ENCODE data around the gene SUPV3L1. TPM values are rescaled to one million over a fixed set of nuclear protein-coding genes. Genes with fewer than 3 reads are reported as not detected.

The SUPV3L1 gene
- total and polyA plus RNA-seq, 2 of the 8 experiments (the other 6 are each of a cell fraction or from before 2014, with no cell fraction given), result 34.6 to 45.6 TPM

- Histone ChIP-seq H3K4ac (replicated peaks; ENCODE audit: insufficient read length, low read depth, low read length) (no peak overlapping the region), H3K4me2 (ENCODE audit: insufficient read depth in 1 of 2, low read depth in 2 of 2, low read length in 2 of 2) (no peak overlapping the region), H3K36me3 (ENCODE audit: control insufficient read depth in 2 of 4, insufficient read depth in 4 of 4, low read length in 3 of 4) (no peaks in the 10 kb centered on the region), H3K4me3 (ENCODE audit: extremely low read depth in 1 of 4, insufficient read depth in 2 of 4, low read depth in 3 of 4, low read length in 4 of 4) (no peak overlapping the region), H4K20me1 (replicated peaks in 1 of 2; ENCODE audit: control insufficient read depth in 1 of 2, insufficient read depth in 2 of 2, low read length in 2 of 2) (no peaks in the 10 kb centered on the region), H3K23ac (ENCODE audit: insufficient read length) (no peak overlapping the region), H3K4me1 (replicated peaks in 1 of 4; ENCODE audit: control insufficient read depth in 3 of 4, insufficient read depth in 4 of 4, low read length in 3 of 4) (no peaks in the 10 kb centered on the region), H3K79me1 (ENCODE audit: low read depth, low read length) (no peaks in the 10 kb centered on the region), H3K9ac (replicated peaks in 1 of 4; ENCODE audit: extremely low read depth in 1 of 4, low read depth in 3 of 4, low read length in 3 of 4) (no peak overlapping the region), H4K5ac (ENCODE audit: insufficient read length, low read depth, low read length) (no peak overlapping the region), H2AK5ac (ENCODE audit: low read depth, low read length) (no peak overlapping the region), H4K8ac (ENCODE audit: extremely low read depth, insufficient read depth, low read length) (no peak overlapping the region), H2BK5ac (ENCODE audit: low read depth, low read length) (no peak overlapping the region), H2BK20ac (ENCODE audit: low read length) (no peak overlapping the region), H4K91ac (replicated peaks; ENCODE audit: insufficient read length, low read length) (no peak overlapping the region), H3K23me2 (ENCODE audit: low read depth, low read length) (no peaks in the 10 kb centered on the region), H3K27ac (ENCODE audit: low read depth, low read length) (no peak overlapping the region), H3K14ac (ENCODE audit: insufficient read length) (no peak overlapping the region), H3K18ac (ENCODE audit: extremely low read depth, low read length) (no peak overlapping the region), H3K9me3 (ENCODE audit: insufficient read depth in 2 of 2, low read depth in 1 of 2, low read length in 1 of 2) (no peaks in the 10 kb centered on the region), H3K79me2 (ENCODE audit: control insufficient read depth in 1 of 2, insufficient read depth in 2 of 2, low read length in 2 of 2) (no peaks in the 10 kb centered on the region), H2BK12ac (ENCODE audit: low read depth, low read length) (no peak overlapping the region), H2BK120ac (replicated peaks; ENCODE audit: low read depth, low read length) (no peak overlapping the region), H3K56ac (replicated peaks; ENCODE audit: insufficient read length, low read depth, low read length) (no peak overlapping the region), H2BK15ac (ENCODE audit: low read length) (no peak overlapping the region), H2AFZ (ENCODE audit: low read length) (no peak overlapping the region), H3K27me3 (replicated peaks in 1 of 4; ENCODE audit: control insufficient read depth in 3 of 4, extremely low read depth in 1 of 4, insufficient read depth in 3 of 4, low read length in 3 of 4) (no peaks in the 10 kb centered on the region)
- DNase-seq (ENCODE audit: low read depth in 1 of 2, low spot score in 2 of 2) (no peak), FAIRE-seq (no peak)
- 82% methylated on average over 4 of the region's 5 CpGs; no CpG with 5 or more reads in 1 of the 2 experiments for WGBS, 2 experiments (ENCODE audit: extremely low coverage in 1 of 2, insufficient coverage in 1 of 2, insufficient read length in 1 of 2, insufficient replicate concordance in 2 of 2, low coverage in 1 of 2, low lambda C conversion rate in 2 of 2, missing lambda C conversion rate in 1 of 2)
- POLR2A ChIA-PET (ENCODE audit: partially characterized antibody), result interaction anchor here (1.0 to 1.3 kb wide), 2 partner anchors 57 to 153 kb away, joined by 3 read pairs; no protein-coding TSS in a partner anchor
- TF ChIP-seq NANOG (IDR thresholded peaks at IDR 0.05; ENCODE audit: insufficient read depth, low read depth, low read length, poor library complexity, severe bottlenecking) (no peak), BCL11A (IDR thresholded peaks at IDR 0.05; ENCODE audit: low read depth in 2 of 2, low read length in 2 of 2) (no peak), JUND (IDR thresholded peaks at IDR 0.05; ENCODE audit: low read length) (no peak), KDM5A (IDR thresholded peaks at IDR 0.05; ENCODE audit: low read length) (no peak), TAF1 (IDR thresholded peaks at IDR 0.05; ENCODE audit: low read depth, low read length) (no peak), MAX (IDR thresholded peaks at IDR 0.05) (no peak), GABPA (IDR thresholded peaks at IDR 0.05; ENCODE audit: borderline replicate concordance, insufficient read depth, low read length) (no peak), RFX5 (IDR thresholded peaks at IDR 0.05; ENCODE audit: borderline replicate concordance, low read depth, low read length) (no peak), BACH1 (IDR thresholded peaks at IDR 0.05; ENCODE audit: low read length) (no peak)
- CTCF ChIA-PET (ENCODE audit: partially characterized antibody), result interaction anchor here (0.6 to 8.1 kb wide), 29 partner anchors 8 to 813 kb away, joined by 3 to 66 read pairs (median 4); partner anchors contain the start of gene HK1
These were observed 59.1 kb downstream of the SUPV3L1 start for GRCh38 chr10:69239136-69239535.

All from H1 (cell line).